ENCODE results near the gene PRR3. TPM values are rescaled to one million over a fixed set of nuclear protein-coding genes. Genes with fewer than 3 reads are reported as not detected.

Gene PRR3
- total and polyA plus RNA-seq, 9 donors, result 8.6 to 35.0 (median 20.9) TPM

DNA sequence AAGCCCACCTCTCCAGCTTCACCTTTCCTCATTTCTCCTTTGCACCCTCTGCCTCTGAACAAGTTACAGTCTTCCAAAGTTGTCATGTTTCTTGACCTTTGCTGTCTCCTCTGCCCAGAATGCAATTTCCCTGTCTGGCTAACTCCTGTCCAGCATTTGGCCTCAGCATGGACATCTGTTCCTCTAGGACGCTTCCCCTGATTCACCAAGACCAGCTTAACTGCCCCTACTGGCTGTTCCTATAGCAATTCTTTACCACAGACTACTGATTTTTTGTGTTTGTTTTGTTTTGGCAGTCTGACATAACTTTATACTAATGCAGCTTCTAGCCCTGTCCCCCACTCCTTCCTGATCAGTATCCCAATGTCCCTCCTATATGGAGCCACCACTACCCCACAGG, 14.2 kb upstream of the PRR3 start:
- intact Hi-C loops (cut with DNase I), result loop anchor here (5.0 to 10.0 kb wide), 4 partner anchors 56 to 542 kb away; partner anchors contain the start of genes DHX16 (in 1 of the 4) and HLA-E (in 1 of the 4)
- no peaks in the 10 kb centered on the region for H3K4me1 ChIP-seq (ENCODE audit: insufficient read depth)
- H3K4me3 ChIP-seq, result no peak overlapping the region
- WGBS, 3 donors, result 49 to 77% (median 71%) methylated on average over 1 of the region's 1 CpG
- no peaks in the 10 kb centered on the region for H3K9me3 ChIP-seq
- H3K36me3 ChIP-seq, result no peaks in the 10 kb centered on the region
- TF ChIP-seq EP300 (IDR thresholded peaks at IDR 0.05), result no peak
- no peak for TF ChIP-seq POLR2A (IDR thresholded peaks at IDR 0.05)
- TF ChIP-seq, protein P1, sequence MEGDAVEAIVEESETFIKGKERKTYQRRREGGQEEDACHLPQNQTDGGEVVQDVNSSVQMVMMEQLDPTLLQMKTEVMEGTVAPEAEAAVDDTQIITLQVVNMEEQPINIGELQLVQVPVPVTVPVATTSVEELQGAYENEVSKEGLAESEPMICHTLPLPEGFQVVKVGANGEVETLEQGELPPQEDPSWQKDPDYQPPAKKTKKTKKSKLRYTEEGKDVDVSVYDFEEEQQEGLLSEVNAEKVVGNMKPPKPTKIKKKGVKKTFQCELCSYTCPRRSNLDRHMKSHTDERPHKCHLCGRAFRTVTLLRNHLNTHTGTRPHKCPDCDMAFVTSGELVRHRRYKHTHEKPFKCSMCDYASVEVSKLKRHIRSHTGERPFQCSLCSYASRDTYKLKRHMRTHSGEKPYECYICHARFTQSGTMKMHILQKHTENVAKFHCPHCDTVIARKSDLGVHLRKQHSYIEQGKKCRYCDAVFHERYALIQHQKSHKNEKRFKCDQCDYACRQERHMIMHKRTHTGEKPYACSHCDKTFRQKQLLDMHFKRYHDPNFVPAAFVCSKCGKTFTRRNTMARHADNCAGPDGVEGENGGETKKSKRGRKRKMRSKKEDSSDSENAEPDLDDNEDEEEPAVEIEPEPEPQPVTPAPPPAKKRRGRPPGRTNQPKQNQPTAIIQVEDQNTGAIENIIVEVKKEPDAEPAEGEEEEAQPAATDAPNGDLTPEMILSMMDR (IDR thresholded peaks at IDR 0.05), result no peak
- no peaks in the 10 kb centered on the region for H3K27me3 ChIP-seq
- no peak for DNase-seq
- H3K27ac ChIP-seq, result no peak overlapping the region

DNA sequence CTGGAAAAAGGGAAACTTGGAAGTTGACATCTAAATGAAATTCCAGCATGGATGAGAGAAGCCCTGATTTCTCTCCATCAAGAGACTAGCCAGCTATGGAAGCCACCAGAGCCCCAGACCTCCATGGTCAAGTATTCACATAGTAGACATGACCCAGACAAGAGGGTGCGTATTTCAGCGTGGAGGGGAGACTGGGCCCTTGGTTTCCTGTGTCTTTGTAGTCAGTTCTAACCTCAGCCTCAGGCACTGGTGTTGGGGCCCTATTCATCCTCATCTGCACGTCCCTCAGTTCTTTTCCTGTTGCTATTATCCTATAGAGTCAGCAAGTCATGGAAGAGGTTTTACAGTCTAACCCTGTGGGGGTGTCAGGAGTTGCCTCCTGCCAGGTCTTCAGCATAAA, 13.3 kb upstream of the PRR3 start:
- Histone ChIP-seq H3K36me3 (no peaks in the 10 kb centered on the region), H3K9me3 (no peaks in the 10 kb centered on the region), H3K27me3 (no peaks in the 10 kb centered on the region), H3K4me3 (no peak overlapping the region), H3K4me1 (ENCODE audit: insufficient read depth) (no peaks in the 10 kb centered on the region), H3K27ac (no peak overlapping the region)
- TF ChIP-seq POLR2A (IDR thresholded peaks at IDR 0.05) (no peak), EP300 (IDR thresholded peaks at IDR 0.05) (no peak)
- TF ChIP-seq, protein P1 (IDR thresholded peaks at IDR 0.05), result no peak
- 84 to 92% (median 87%) methylated on average over 3 of the region's 3 CpGs for WGBS, 3 donors
- DNase-seq, result no peak
- intact Hi-C loops (cut with DNase I), result loop anchor here (5.0 to 10.0 kb wide), 4 partner anchors 57 to 541 kb away; partner anchors contain the start of genes DHX16 (in 1 of the 4) and HLA-E (in 1 of the 4)

DNA sequence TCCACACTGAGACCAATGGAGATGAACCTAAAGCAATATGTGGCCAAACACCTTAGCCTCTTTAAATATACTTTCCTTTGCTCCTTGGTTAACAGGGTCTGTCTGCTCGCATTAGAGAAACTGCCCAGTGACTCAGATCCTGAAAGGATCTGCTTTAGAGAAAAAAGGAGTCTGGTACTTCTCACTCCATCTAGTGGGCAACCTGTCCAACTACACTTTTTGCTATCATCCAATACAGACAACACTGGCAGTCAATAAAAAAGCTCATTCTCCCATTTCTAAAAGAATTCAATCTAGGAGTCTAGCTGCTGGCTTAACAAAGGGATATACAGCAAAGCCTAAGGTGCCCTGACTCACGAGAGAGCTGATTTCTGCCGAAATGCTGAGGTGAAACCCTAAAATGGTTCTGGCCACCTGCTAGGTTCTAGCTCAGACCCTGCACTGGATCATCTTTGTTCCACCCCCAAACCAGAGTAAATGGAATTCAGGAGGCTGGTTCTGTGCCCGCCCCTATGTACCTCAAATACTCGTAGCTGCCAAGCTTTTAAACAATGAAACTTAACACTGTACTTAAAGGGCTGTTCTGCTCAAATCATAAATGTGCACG, 12.3 kb upstream of the PRR3 start:
- H3K4me1 ChIP-seq (ENCODE audit: insufficient read depth), result no peaks in the 10 kb centered on the region
- H3K36me3 ChIP-seq, result no peaks in the 10 kb centered on the region
- intact Hi-C loops (cut with DNase I), result loop anchor here (5.0 to 10.0 kb wide), 5 partner anchors 57 to 540 kb away; partner anchors contain the start of genes DHX16 (in 1 of the 4) and HLA-E (in 1 of the 4)
- no peaks in the 10 kb centered on the region for H3K27me3 ChIP-seq
- H3K9me3 ChIP-seq, result no peaks in the 10 kb centered on the region
- no peak overlapping the region for H3K4me3 ChIP-seq
- H3K27ac ChIP-seq, result no peak overlapping the region
- WGBS, 3 donors, result 29 to 38% (median 31%) methylated on average over 6 of the region's 6 CpGs
- DNase-seq, result no peak
- TF ChIP-seq, protein P1 (IDR thresholded peaks at IDR 0.05), result peak; percentile 55 to 74 (median 63)
- TF ChIP-seq POLR2A (IDR thresholded peaks at IDR 0.05), result no peak

DNA sequence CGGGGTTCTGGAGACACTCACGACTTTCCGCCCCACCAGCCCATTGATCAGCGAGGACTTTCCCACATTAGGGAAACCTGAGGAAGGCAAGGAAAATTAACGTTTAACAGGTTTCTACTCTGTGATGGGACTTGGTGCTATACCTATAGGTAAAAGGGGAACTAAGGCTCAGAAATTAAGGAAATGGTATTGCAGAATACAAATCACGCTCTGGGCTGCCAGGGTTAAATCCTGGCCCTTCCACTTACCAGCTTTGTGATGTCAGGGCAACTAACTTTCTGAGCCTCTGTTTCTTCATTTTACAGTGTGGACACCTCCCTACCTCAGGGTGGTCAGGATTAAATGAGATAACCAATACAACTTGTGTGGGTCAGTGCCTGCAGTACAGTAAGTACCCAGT, 9.6 kb upstream of the PRR3 start:
- DNase-seq, result no peak
- Histone ChIP-seq H3K4me1 (ENCODE audit: insufficient read depth) (no peaks in the 10 kb centered on the region), H3K9me3 (no peaks in the 10 kb centered on the region), H3K27ac (no peak overlapping the region), H3K4me3 (no peak overlapping the region), H3K36me3 (no peaks in the 10 kb centered on the region), H3K27me3 (no peaks in the 10 kb centered on the region)
- 92% methylated on average over 6 of the region's 6 CpGs for WGBS, 3 donors
- intact Hi-C loops (cut with DNase I), result loop anchor here in 3 of 4 donors (5.0 to 10.0 kb wide), 4 partner anchors 65 to 537 kb away; partner anchors contain the start of gene DHX16 (in 1 of the 3)
- TF ChIP-seq, protein P1 (IDR thresholded peaks at IDR 0.05), result no peak
- TF ChIP-seq POLR2A (IDR thresholded peaks at IDR 0.05) (no peak), EP300 (IDR thresholded peaks at IDR 0.05) (no peak)

Measured in ovary (tissue), 9 donors.